Keratinocyte (primary cell): ENCODE measurements around the gene CTRB2.
"Not testable (repeated sequence)": the region's sequence is repeated elsewhere in the genome, so short reads cannot be mapped to it uniquely, and the experiment has no call there.

Source experiments
- EZH2 ChIP-seq: IDR thresholded peaks from one replicate; pipeline ENCODE4 v1.6.1; 2012; ENCODE audit warnings: inconsistent platforms, mild to moderate bottlenecking, low read length, moderate library complexity
- TF ChIP-seq, protein P1 (sequence below), 3 experiments: IDR thresholded peaks in 1 of 3; conservative IDR thresholded peaks in 1 of 3; optimal IDR thresholded peaks in 1 of 3; 2 replicates in 2 of 3; 3 replicates in 1 of 3; pipeline versions ENCODE3 to v1.5.1; 2011; ENCODE audit warnings: low read length in 3 of 3, mild to moderate bottlenecking in 3 of 3, moderate library complexity in 2 of 3, control low read depth in 1 of 3, inconsistent platforms in 1 of 3; ENCODE audit not compliant: insufficient read depth in 2 of 3; ENCODE audit errors: extremely low read depth in 1 of 3

DNA sequence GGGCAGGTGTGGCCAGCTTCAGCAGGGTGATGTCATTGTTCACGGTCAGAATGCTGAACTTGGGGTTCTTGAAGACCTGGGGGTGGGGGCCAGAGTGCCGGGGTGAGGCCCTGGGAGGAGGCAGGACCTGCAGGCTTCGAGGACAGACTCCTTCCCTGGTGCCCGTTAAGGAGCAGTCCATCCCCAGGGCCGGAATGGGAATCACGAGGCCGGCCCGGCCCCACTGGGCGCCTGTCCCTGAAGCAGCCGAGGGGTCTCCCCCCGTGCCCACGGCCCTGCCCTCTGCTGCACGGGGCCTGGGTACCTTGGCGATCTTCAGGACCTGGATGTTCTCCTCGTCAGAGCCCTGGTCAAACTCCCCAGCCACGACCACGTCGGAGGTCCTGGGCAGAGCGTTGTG, 1.5 kb downstream of the CTRB2 start:
- TF ChIP-seq, protein P1, sequence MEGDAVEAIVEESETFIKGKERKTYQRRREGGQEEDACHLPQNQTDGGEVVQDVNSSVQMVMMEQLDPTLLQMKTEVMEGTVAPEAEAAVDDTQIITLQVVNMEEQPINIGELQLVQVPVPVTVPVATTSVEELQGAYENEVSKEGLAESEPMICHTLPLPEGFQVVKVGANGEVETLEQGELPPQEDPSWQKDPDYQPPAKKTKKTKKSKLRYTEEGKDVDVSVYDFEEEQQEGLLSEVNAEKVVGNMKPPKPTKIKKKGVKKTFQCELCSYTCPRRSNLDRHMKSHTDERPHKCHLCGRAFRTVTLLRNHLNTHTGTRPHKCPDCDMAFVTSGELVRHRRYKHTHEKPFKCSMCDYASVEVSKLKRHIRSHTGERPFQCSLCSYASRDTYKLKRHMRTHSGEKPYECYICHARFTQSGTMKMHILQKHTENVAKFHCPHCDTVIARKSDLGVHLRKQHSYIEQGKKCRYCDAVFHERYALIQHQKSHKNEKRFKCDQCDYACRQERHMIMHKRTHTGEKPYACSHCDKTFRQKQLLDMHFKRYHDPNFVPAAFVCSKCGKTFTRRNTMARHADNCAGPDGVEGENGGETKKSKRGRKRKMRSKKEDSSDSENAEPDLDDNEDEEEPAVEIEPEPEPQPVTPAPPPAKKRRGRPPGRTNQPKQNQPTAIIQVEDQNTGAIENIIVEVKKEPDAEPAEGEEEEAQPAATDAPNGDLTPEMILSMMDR (optimal IDR thresholded peaks at IDR 0.05 in 1 of 3, IDR thresholded peaks at IDR 0.05 in 1 of 3, conservative IDR thresholded peaks at IDR 0.05 in 1 of 3; ENCODE audit: extremely low read depth in 1 of 3, insufficient read depth in 2 of 3, low read length in 3 of 3) = not testable (repeated sequence)
- not testable (repeated sequence) for TF ChIP-seq EZH2
